Thoracic aorta endothelial cell (primary cell): ENCODE data around the gene ALB. TPM values are rescaled to one million over a fixed set of nuclear protein-coding genes. Genes with fewer than 3 reads are reported as not detected.

ENCODE experiments used
- total RNA-seq: library from RNA; depleted of rRNA; stranded (reverse); fragments of >200 nt; gene quantifications from 2 replicates; pipeline ENCODE4 v1.2.3, GENCODE V29; 2012

Gene ALB
- 0.13 TPM in 1 of 2 replicates, not detected in the other for total RNA-seq

DNA sequence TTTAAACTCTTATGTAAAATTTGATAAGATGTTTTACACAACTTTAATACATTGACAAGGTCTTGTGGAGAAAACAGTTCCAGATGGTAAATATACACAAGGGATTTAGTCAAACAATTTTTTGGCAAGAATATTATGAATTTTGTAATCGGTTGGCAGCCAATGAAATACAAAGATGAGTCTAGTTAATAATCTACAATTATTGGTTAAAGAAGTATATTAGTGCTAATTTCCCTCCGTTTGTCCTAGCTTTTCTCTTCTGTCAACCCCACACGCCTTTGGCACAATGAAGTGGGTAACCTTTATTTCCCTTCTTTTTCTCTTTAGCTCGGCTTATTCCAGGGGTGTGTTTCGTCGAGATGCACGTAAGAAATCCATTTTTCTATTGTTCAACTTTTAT is at the start of gene ALB:
Gene ALB (plus strand): TSS at position 246 of the 400 bp plus-strand sequence. CDS start 41 bp downstream, at position 287.

GRCh38 chr4:73435984-73436383 is 31.9 kb downstream of the ALB start, which contains the start of gene AFP:
Gene AFP (plus strand): TSS chr4:73436221. CDS start chr4:73436263, 42 bp downstream.

Other genes with a start within 250 kb of the ALB start
- gene ANKRD17, start 145.5 kb upstream of the ALB start, total RNA-seq, result 97.6 and 105 TPM in 2 replicates
- not detected in 2 replicates for gene AFP, start 31.9 kb downstream of the ALB start, total RNA-seq
- gene AFM, start 77.5 kb downstream of the ALB start, total RNA-seq, result not detected in 2 replicates
- gene RASSF6, start 216.1 kb downstream of the ALB start, total RNA-seq, result under 0.01 TPM in 1 of 2 replicates, not detected in the other